ENCODE data around the gene FAU.

FAU gene

DNA sequence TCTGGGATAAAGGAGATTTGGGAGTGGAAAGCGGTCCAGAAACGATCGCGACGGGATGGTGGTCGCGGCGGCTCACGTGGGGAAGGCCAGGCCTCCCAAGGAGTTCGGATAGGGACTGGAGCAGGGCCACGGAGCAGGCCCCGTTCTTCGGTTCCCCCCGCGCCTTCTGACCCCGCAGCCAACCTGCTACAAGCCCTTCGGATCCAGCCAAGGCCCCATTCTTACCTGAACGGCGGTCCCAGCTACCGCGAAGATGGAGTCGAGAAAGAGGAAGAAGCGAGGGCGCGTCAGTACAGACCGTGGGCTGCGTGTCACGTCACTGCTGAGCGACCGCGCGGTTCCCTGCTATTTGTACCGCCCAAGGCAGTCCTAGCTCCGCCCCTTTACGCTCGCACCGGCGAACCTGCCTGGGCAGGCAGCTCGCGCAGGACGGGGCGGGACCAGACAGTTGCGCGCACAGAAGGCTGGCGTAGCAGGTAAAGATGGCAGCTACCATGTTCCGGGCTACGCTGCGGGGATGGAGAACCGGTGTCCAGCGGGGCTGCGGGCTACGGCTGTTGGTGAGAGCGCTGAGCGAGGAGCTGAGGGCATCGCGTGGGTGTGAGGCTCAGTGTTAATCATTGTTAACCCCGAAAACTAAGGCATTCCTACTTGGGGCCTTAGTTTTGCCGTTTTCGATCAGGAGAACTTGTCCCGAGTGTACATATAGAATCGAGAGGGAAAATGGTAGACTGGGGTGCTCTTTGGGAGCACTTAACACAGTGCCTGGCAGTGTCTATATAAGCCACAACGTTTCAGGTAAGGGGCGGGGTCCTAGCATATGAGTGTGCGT is at the start of gene FAU, which contains the start of gene MRPL49:
FAU (minus strand) TSS at position 270 of the 832 bp plus-strand sequence. CDS start 321 bp downstream, outside the sequence.
MRPL49 (plus strand) TSS at position 457 of the 832 bp plus-strand sequence; CDS start at position 483, 26 bp downstream.
- Mint-ChIP-seq H3K36me3 (ENCODE audit: low read depth) (peaks cover 48% of the 10 kb centered on the region), H3K4me3 (peak within 1 kb of the TSS; percentile 96), H3K4me1 (ENCODE audit: low read depth) (peaks cover 31% of the 10 kb centered on the region), H3K9me3 (no peaks in the 10 kb centered on the region), H3K27ac (peak within 1 kb of the TSS; percentile 97), H3K27me3 (ENCODE audit: low read depth) (no peaks in the 10 kb centered on the region)

DNA sequence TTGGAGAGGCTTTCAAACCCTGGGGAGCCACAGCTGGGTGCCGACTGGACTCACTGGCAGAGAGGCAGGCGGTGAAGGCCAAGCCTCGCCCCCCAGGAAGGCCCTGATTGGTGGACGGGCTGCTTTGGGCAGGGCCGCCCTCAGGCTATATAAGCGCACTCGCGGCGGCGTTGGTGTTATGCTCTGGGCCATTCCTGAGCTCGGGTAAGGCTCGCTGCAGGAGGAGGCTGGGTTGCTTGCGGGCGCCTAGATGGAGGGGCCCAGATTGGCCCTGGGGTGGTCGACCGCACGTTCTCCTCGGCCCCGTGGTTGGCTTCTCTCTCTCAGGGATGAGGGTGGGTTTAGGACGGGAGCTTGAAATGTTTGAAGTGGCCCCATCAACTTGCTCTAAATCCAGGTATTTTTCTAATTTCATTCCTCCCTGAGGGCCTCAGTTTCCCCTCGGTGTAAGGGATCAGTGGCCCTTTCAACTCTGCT is 48.2 kb upstream of the FAU start, which contains the start of gene SPDYC:
SPDYC (plus strand) TSS at position 176 of the 477 bp plus-strand sequence. CDS start 1,125 bp downstream, outside the sequence.
- Mint-ChIP-seq H3K4me3 (no peak within 1 kb of the TSS), H3K9me3 (no peaks in the 10 kb centered on the region), H3K27ac (peak within 1 kb of the TSS; percentile 79), H3K36me3 (ENCODE audit: low read depth) (no peaks in the 10 kb centered on the region), H3K27me3 (ENCODE audit: low read depth) (no peaks in the 10 kb centered on the region), H3K4me1 (ENCODE audit: low read depth) (peaks cover 10% of the 10 kb centered on the region)

DNA sequence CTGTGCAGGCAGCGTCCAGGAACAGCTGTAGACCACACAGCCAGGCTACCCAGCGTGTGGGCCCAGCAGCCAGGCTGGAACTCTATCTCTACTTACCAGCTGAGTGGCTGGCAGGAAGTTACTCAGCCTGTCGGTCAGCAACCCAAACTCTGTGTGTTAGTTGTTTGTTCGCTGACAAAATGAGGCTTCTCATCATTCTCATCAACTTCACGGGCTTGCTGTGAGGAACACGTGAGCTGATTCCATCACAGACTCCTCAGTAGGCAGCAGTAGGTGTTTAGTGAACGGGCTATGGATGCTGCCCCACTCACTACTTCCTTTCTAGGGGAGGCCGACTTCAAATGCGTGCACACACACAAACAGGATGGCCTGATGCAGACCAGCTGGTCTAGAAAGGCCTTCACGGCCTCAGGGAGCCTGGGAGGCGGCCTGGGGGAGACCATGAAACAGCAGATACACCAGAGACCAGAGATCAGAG is 47.3 kb upstream of the FAU start:
- Mint-ChIP-seq H3K9me3 (no peaks in the 10 kb centered on the region), H3K27ac (peak overlapping the region; percentile 79), H3K27me3 (ENCODE audit: low read depth) (no peaks in the 10 kb centered on the region), H3K4me3 (no peak overlapping the region), H3K36me3 (ENCODE audit: low read depth) (no peaks in the 10 kb centered on the region), H3K4me1 (ENCODE audit: low read depth) (peaks cover 10% of the 10 kb centered on the region)

DNA sequence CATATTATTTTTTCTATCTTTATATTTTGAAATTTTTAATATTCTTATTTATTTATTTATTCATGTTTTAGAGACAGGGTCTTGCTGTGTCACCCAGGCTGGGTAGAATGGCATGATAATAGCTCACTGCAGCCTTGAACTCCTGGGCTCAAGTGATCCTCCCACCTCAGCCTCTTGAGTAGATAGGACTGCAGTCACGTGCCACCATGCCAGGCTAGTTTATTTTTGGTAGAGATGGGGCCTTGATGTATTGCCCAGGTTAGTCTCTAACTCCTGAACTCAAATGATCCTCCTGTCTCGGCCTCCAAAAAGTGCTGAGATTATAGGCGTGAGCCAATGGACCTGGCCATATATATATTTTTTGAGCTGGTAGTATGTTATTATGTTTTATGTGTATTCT is 45.7 kb upstream of the FAU start:
- H3K4me3 Mint-ChIP-seq: no peak overlapping the region
- H3K36me3 Mint-ChIP-seq (ENCODE audit: low read depth): no peaks in the 10 kb centered on the region
- peaks cover 10% of the 10 kb centered on the region for H3K4me1 Mint-ChIP-seq (ENCODE audit: low read depth)
- no peaks in the 10 kb centered on the region for H3K27me3 Mint-ChIP-seq (ENCODE audit: low read depth)
- H3K9me3 Mint-ChIP-seq: no peaks in the 10 kb centered on the region
- H3K27ac Mint-ChIP-seq: no peak overlapping the region

DNA sequence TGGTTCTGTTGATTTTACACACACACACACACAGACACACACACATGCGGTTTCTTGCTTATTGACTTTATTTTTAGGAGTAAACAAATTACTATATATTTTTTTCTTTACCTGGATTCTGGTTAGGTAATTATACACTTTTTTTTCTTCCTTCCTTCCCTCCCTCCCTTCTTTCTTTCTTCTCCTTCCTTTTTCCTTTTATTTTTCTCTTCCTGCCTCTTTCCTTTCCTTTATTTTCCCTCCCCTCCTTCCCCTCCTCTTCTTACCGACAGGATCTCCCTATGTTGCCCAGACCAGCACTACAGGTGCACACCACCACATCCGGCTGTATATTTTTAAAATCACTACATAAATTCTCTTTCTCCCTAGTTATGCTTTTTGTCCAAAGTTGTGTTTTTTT is 45.0 kb upstream of the FAU start:
- peaks cover 10% of the 10 kb centered on the region for H3K4me1 Mint-ChIP-seq (ENCODE audit: low read depth)
- H3K36me3 Mint-ChIP-seq (ENCODE audit: low read depth): no peaks in the 10 kb centered on the region
- H3K27me3 Mint-ChIP-seq (ENCODE audit: low read depth): no peaks in the 10 kb centered on the region
- H3K4me3 Mint-ChIP-seq: no peak overlapping the region
- no peak overlapping the region for H3K27ac Mint-ChIP-seq
- H3K9me3 Mint-ChIP-seq: no peaks in the 10 kb centered on the region

DNA sequence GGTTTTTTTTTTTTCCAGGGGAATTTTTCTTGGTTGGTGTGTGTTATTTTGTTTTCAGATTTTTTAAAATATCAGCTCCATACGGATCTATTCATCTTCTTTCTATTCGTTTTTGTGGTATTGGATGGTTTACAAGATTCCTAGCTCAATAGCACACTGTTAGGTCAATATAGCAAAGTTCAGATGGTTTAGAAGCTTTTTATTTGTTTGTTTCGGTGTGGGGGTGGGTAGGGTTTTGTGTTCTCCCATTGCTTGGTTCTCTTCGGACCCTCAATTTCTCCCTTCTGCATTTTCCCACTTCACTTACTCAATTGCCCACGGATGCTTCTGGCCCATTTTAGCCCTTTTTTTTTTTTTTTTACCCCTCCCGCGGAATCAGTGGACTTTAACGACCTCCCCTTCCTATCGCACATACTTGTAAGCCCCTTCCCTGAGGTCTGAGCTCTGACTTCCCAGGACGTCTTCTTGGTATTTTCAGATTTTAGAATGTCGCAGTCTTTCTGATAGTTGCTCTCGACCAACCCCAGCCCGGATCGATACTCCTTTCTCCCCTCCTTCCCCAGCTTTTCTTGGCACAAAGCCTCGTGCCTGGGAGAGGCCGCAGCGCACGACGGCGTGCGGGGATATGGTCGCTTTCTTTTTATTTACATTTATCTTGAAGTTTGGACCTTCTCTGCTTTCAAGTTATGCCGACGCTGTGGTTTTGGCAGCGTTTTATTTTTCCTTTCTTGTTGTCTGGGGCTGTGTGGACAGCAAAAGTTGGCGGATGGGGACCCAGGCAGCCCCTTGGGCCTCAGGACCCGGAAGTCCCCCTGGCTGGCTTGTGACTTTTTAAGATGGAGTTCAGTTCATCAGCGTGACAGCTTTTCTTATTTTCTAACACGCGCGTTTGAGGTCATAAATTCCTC is 43.7 kb upstream of the FAU start:
- H3K4me1 Mint-ChIP-seq (ENCODE audit: low read depth): peaks cover 10% of the 10 kb centered on the region
- H3K4me3 Mint-ChIP-seq: no peak overlapping the region
- no peaks in the 10 kb centered on the region for H3K9me3 Mint-ChIP-seq
- H3K27ac Mint-ChIP-seq: no peak overlapping the region
- no peaks in the 10 kb centered on the region for H3K36me3 Mint-ChIP-seq (ENCODE audit: low read depth)
- H3K27me3 Mint-ChIP-seq (ENCODE audit: low read depth): no peaks in the 10 kb centered on the region

DNA sequence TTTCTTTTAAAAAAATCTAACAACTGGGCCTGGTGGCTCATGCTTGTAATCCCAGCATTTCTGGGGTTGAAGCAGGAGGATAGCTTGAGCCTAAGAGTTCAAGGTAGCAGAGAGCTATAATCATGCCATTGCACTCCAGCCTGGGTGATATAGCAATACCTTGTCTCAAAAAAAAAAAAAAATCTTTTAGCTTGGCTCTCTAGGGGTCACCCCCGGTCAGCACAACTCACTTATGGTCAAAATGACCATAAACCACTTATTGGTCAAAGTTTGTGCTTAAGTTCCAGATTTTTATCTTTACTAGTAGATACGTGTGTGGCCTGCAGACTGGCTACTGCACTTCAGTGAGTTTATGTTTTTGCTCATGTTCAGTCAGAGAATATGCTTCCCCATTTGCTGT is 41.8 kb upstream of the FAU start:
- peaks cover 9% of the 10 kb centered on the region for H3K27me3 Mint-ChIP-seq (ENCODE audit: low read depth)
- no peak overlapping the region for H3K4me3 Mint-ChIP-seq
- H3K4me1 Mint-ChIP-seq (ENCODE audit: low read depth): peaks cover 2% of the 10 kb centered on the region
- no peak overlapping the region for H3K27ac Mint-ChIP-seq
- no peaks in the 10 kb centered on the region for H3K9me3 Mint-ChIP-seq
- H3K36me3 Mint-ChIP-seq (ENCODE audit: low read depth): no peaks in the 10 kb centered on the region

DNA sequence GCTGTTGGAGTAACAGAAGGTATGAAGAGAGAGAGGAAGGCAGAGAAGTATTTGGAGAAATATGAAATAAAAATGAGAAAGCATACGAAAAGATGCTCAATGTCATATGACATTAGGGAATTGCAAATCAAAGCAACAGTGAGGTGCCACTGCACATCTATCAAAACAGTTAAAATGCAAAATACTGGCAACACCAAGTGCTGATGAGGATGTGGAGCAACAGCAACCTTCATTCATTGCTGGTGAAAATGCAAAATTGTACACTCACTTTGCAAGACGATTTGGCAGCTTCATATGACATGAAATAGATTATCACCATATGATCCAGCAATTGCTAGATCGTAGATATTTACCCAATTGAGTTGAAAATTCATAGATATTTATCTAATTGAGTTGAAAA is 38.7 kb upstream of the FAU start:
- peaks cover 9% of the 10 kb centered on the region for H3K27me3 Mint-ChIP-seq (ENCODE audit: low read depth)
- no peaks in the 10 kb centered on the region for H3K9me3 Mint-ChIP-seq
- H3K4me1 Mint-ChIP-seq (ENCODE audit: low read depth): no peaks in the 10 kb centered on the region
- no peak overlapping the region for H3K4me3 Mint-ChIP-seq
- no peak overlapping the region for H3K27ac Mint-ChIP-seq
- H3K36me3 Mint-ChIP-seq (ENCODE audit: low read depth): no peaks in the 10 kb centered on the region

DNA sequence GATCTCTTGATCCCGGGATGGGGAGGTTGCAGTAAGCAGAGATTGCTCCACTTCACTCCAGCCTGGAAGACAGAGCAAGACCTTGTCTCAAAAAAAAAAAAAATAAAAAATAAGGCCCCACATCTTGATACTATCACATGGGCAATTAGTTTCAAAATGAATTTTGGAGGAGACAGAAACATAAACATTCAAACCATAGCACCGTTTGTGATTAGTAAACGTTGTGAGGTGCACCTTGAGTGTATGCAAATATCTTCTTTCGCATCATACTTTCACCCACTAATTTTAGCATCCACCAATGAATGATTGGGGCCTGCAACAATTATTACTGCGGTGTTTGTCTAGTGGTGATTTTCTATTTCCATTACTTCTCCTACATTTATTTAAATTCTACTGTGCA is 37.1 kb upstream of the FAU start:
- H3K27ac Mint-ChIP-seq: no peak overlapping the region
- peaks cover 9% of the 10 kb centered on the region for H3K27me3 Mint-ChIP-seq (ENCODE audit: low read depth)
- H3K4me1 Mint-ChIP-seq (ENCODE audit: low read depth): no peaks in the 10 kb centered on the region
- H3K36me3 Mint-ChIP-seq (ENCODE audit: low read depth): no peaks in the 10 kb centered on the region
- H3K4me3 Mint-ChIP-seq: no peak overlapping the region
- no peaks in the 10 kb centered on the region for H3K9me3 Mint-ChIP-seq

DNA sequence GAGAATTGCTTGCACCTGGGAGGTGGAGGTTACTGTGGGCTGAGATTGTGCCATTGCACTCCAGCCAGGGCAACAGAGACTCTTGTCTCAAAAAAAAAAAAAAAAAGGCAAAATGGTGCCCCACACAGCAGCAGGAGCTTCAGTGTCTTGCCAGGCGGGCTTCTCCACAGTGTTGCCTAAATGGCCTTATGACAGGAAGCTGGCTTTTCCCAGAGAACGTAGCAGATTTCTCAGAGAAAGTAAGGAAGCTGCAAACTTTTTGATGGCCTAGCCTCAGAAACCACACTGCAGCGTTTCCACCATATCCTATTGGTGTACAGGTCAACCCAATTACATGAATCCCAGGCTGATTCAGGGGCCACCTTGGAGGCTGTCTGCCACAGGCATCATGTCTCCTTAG is 35.4 kb upstream of the FAU start:
- Mint-ChIP-seq H3K4me3 (no peak overlapping the region), H3K9me3 (no peaks in the 10 kb centered on the region), H3K36me3 (ENCODE audit: low read depth) (no peaks in the 10 kb centered on the region), H3K27me3 (ENCODE audit: low read depth) (peaks cover 16% of the 10 kb centered on the region), H3K27ac (no peak overlapping the region), H3K4me1 (ENCODE audit: low read depth) (peaks cover 4% of the 10 kb centered on the region)

DNA sequence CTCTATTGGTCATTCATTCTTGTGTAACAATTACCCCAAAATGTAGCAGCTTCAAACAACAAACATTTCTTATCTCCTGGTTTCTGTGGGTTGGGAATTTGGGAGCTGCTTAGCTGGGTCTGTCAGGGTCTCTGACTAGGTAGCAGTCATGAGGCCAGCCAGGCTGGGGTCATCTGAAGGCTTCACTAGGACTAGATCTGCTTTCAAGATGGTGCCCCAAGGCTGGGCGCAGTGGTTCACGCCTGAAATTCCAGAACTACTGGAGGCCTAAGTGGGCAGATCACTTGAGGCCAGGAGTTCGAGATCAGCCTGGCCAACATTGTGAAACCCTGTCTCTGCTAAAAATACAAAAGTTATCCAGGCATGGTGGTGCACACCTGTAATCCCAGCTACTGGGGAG is 35.0 kb upstream of the FAU start:
- Mint-ChIP-seq H3K9me3 (no peaks in the 10 kb centered on the region), H3K36me3 (ENCODE audit: low read depth) (no peaks in the 10 kb centered on the region), H3K4me1 (ENCODE audit: low read depth) (peaks cover 8% of the 10 kb centered on the region), H3K4me3 (no peak overlapping the region), H3K27me3 (ENCODE audit: low read depth) (peaks cover 16% of the 10 kb centered on the region), H3K27ac (no peak overlapping the region)

DNA sequence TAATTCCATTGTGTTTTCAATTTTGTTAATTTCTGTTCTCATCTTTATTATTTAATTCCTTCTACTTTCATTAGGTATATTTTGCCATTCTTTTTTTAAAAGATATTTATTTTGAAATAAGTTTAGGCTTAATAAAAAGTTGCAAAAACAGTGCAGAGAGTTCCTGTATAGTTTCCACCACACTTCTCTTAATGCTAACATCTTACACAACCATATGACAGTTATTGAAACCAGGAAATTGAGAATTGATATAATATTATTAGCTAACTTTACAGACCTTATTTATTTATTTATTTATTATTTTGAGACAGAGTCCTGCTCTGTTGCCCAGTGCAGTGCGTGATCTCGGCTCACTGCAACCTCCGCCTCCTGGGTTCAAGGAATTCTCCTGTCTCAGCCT is 34.3 kb upstream of the FAU start:
- no peak overlapping the region for H3K4me3 Mint-ChIP-seq

DNA sequence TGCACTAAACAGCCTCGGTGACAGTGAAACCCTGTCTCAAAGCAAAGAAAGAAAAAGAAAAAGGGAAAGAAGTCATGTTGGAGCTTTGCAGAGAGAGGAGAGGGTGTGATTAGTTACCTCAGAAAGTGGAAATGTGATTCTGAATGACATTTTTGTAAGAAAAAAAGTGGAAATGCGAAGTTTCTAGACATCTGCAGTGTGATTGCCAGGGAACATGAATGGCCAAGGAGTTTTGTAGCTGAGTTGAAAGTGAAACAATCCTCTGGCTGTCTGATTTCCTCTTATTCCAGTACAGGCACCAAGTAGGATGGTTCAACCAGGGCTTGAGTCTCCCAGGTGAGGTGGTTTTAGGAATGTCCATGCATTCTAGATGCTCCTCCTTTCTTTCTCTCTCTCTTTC is 30.2 kb upstream of the FAU start:
- Mint-ChIP-seq H3K27ac (no peak overlapping the region), H3K9me3 (no peaks in the 10 kb centered on the region), H3K4me3 (no peak overlapping the region), H3K27me3 (ENCODE audit: low read depth) (peaks cover 13% of the 10 kb centered on the region), H3K36me3 (ENCODE audit: low read depth) (no peaks in the 10 kb centered on the region), H3K4me1 (ENCODE audit: low read depth) (peaks cover 13% of the 10 kb centered on the region)

More for the DNA sequence above, 34.3 kb upstream of the FAU start:
- Mint-ChIP-seq H3K9me3 (no peaks in the 10 kb centered on the region), H3K27me3 (ENCODE audit: low read depth) (peaks cover 16% of the 10 kb centered on the region), H3K36me3 (ENCODE audit: low read depth) (no peaks in the 10 kb centered on the region), H3K4me1 (ENCODE audit: low read depth) (peaks cover 8% of the 10 kb centered on the region), H3K27ac (no peak overlapping the region)

DNA sequence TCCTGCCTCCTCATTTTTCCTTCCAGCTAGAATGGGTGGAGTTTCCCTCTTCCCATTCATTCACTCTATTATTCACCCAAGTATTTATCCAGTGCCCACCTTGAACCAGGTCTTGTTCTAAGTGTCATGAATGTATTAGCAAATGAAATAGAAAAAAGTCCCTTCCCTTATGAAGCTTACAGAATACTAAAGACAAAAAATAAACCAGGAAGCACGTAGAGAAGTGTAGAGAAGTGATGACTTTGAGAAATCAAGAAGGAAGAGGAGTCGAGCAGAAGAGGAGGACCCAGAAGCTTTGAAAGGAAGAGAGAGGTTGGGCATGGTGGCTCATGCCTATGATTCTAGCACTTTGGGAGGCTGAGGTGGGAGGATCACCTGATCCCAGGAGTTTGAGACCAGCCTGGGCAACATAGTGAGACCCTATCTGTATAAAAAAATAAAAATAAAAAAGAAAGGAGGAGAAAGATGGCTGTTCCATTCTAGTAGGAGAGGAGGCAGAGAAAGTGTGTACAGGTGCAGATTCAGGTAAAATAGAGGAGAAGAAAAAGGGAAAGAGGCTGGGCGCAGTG is 29.5 kb upstream of the FAU start:
- Mint-ChIP-seq H3K4me3 (no peak overlapping the region), H3K36me3 (ENCODE audit: low read depth) (no peaks in the 10 kb centered on the region)

More for the DNA sequence above, 29.5 kb upstream of the FAU start:
- H3K9me3 Mint-ChIP-seq: no peaks in the 10 kb centered on the region
- H3K27me3 Mint-ChIP-seq (ENCODE audit: low read depth): peaks cover 13% of the 10 kb centered on the region
- peaks cover 13% of the 10 kb centered on the region for H3K4me1 Mint-ChIP-seq (ENCODE audit: low read depth)
- H3K27ac Mint-ChIP-seq: no peak overlapping the region

Data from T-helper 1 cell treated with Interleukin-12 subunit alpha and Interleukin-12 subunit beta and Interleukin-4 antibody, amounts not matched to agents 30 μg/mL and 1 μg/mL, for 36 hours (primary cell).